ENCODE data around the gene PSPC1.
"Not testable (repeated sequence)": the region's sequence is repeated elsewhere in the genome, so short reads cannot be mapped to it uniquely, and the experiment has no call there.

The PSPC1 gene

GRCh38 chr13:19782727-19783682 is at the start of gene PSPC1:
TSS of gene PSPC1 (minus strand) at chr13:19782945. CDS start at chr13:19782757, 188 bp downstream.
- DNase-seq: peak; percentile 92 to 97
- not testable (repeated sequence) for H3K9me3 ChIP-seq, H3K27me3 ChIP-seq, H3K36me3 ChIP-seq
- Histone ChIP-seq H3K4me3 (peak within 1 kb of the TSS; percentile 87 to 95), H3K4me1 (peaks cover 0 to 13% (median 4%) of the 10 kb centered on the region in 4 donors), H3K27ac (peak within 1 kb of the TSS; percentile 97)
- intact Hi-C loops (cut with DNase I; ENCODE audit: low total_unique reads): loop anchor here (2.0 kb wide), 1 partner anchor 82 kb away; no protein-coding TSS in a partner anchor

DNA sequence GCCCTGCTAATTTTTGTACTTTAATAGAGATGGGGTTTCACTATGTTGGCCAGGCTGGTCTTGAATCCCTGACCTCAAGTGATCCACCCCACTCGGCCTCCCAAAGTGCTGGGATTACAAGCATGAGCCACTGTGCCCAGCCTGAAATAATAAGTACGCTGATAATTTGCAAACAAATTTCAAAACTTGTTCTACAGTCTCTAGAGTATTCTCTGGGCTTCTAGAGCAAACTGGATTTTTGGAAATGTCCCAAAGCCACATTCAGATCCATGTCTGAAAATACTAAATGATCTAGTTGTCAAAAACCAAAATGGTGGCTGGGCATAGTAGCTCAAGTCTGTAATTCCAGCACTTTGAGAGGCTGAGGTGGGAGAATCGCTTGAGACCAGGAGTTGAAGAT is 39.9 kb upstream of the PSPC1 start:
- H3K36me3 ChIP-seq: peaks cover 31 to 47% (median 38%) of the 10 kb centered on the region in 3 donors
- intact Hi-C loops (cut with DNase I; ENCODE audit: low total_unique reads): no loop called here

GRCh38 chr13:19818223-19818842 is 35.6 kb upstream of the PSPC1 start:
- DNase-seq: peak in 1 of 2 donors; percentile 65
- Histone ChIP-seq H3K4me3 (no peak overlapping the region), H3K4me1 (no peaks in the 10 kb centered on the region), H3K9me3 (no peaks in the 10 kb centered on the region), H3K36me3 (peaks cover 13 to 23% (median 23%) of the 10 kb centered on the region in 3 donors), H3K27me3 (no peaks in the 10 kb centered on the region), H3K27ac (no peak overlapping the region)
- TF ChIP-seq, protein P1, sequence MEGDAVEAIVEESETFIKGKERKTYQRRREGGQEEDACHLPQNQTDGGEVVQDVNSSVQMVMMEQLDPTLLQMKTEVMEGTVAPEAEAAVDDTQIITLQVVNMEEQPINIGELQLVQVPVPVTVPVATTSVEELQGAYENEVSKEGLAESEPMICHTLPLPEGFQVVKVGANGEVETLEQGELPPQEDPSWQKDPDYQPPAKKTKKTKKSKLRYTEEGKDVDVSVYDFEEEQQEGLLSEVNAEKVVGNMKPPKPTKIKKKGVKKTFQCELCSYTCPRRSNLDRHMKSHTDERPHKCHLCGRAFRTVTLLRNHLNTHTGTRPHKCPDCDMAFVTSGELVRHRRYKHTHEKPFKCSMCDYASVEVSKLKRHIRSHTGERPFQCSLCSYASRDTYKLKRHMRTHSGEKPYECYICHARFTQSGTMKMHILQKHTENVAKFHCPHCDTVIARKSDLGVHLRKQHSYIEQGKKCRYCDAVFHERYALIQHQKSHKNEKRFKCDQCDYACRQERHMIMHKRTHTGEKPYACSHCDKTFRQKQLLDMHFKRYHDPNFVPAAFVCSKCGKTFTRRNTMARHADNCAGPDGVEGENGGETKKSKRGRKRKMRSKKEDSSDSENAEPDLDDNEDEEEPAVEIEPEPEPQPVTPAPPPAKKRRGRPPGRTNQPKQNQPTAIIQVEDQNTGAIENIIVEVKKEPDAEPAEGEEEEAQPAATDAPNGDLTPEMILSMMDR (IDR thresholded peaks at IDR 0.05): peak in 1 of 2 experiments; percentile 18
- intact Hi-C loops (cut with DNase I; ENCODE audit: low total_unique reads): no loop called here

More for the DNA sequence above, 39.9 kb upstream of the PSPC1 start:
- TF ChIP-seq, protein P1 (IDR thresholded peaks at IDR 0.05): no peak
- peak in 1 of 2 donors; percentile 16 for DNase-seq
- Histone ChIP-seq H3K27me3 (no peaks in the 10 kb centered on the region), H3K9me3 (no peaks in the 10 kb centered on the region), H3K27ac (no peak overlapping the region), H3K4me1 (no peaks in the 10 kb centered on the region), H3K4me3 (no peak overlapping the region)

- intact Hi-C loops (cut with DNase I; ENCODE audit: low total_unique reads): no loop called here
These were observed 34.9 kb upstream of the PSPC1 start for GRCh38 chr13:19817510-19818158.

DNA sequence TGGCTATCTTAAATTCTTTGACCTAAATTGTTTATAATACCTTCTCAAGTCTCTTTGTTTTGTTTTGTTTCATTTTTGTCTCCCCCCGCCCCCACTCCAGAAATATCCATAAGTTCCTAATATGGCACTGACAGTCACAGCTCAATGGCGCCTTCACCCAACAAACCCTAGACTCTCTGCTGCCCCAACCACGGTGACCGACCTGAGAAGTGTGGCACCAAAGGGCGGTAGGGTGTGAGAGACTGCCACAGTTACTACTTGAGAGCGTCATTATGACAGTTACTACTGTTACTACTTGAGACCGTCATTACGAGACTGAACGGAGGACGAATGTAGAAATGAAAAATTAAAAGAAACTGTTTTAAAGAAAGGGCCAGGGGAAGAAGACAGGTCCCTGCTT is 34.4 kb upstream of the PSPC1 start:
- Histone ChIP-seq H3K4me1 (no peaks in the 10 kb centered on the region), H3K27me3 (no peaks in the 10 kb centered on the region), H3K36me3 (peaks cover 13 to 17% (median 13%) of the 10 kb centered on the region in 3 donors), H3K9me3 (no peaks in the 10 kb centered on the region), H3K27ac (no peak overlapping the region), H3K4me3 (no peak overlapping the region)
- no peak for DNase-seq
- TF ChIP-seq, protein P1 (IDR thresholded peaks at IDR 0.05): no peak
- intact Hi-C loops (cut with DNase I; ENCODE audit: low total_unique reads): no loop called here

More at GRCh38 chr13:19817510-19818158, 34.9 kb upstream of the PSPC1 start:
- TF ChIP-seq, protein P1 (IDR thresholded peaks at IDR 0.05): no peak
- Histone ChIP-seq H3K27ac (no peak overlapping the region), H3K4me1 (no peaks in the 10 kb centered on the region), H3K27me3 (no peaks in the 10 kb centered on the region), H3K9me3 (no peaks in the 10 kb centered on the region), H3K36me3 (peaks cover 13 to 21% (median 19%) of the 10 kb centered on the region in 3 donors), H3K4me3 (no peak overlapping the region)
- DNase-seq: no peak

- H3K36me3 ChIP-seq: peaks cover 7 to 17% (median 12%) of the 10 kb centered on the region in 3 donors
- H3K27me3 ChIP-seq; DNase-seq; H3K27ac ChIP-seq; intact Hi-C loops (cut with DNase I; ENCODE audit: low total_unique reads); H3K9me3 ChIP-seq; H3K4me3 ChIP-seq; H3K4me1 ChIP-seq: not testable (repeated sequence)
These were observed 33.1 kb upstream of the PSPC1 start for GRCh38 chr13:19815842-19816241.

Measured in tibial artery (tissue), 4 donors.